ENCODE results near the gene TMEM132D. TPM values are rescaled to one million over a fixed set of nuclear protein-coding genes. Genes with fewer than 3 reads are reported as not detected.

The TMEM132D gene
- total RNA-seq, 2 donors from 2014 or later: 4.4 to 14.2 TPM

- peaks cover 16% of the 10 kb centered on the region for H3K9me3 Mint-ChIP-seq
- H3K27ac ChIP-seq (ENCODE audit: low read depth, low read length): no peak overlapping the region
- H3K4me1 ChIP-seq (ENCODE audit: control insufficient read depth, insufficient read depth, low read length): no peaks in the 10 kb centered on the region
- H3K36me3 ChIP-seq (ENCODE audit: control insufficient read depth, insufficient read depth, low read length): no peaks in the 10 kb centered on the region
- H3K36me3 Mint-ChIP-seq (ENCODE audit: low read depth): peaks cover 18% of the 10 kb centered on the region
- no peak overlapping the region for H3K9ac ChIP-seq (ENCODE audit: extremely low read depth, low read length, poor library complexity, severe bottlenecking)
- peaks cover 23% of the 10 kb centered on the region for H3K9me3 ChIP-seq (ENCODE audit: control insufficient read depth, low read length)
- WGBS, 2 experiments (ENCODE audit: insufficient coverage in 1 of 2, insufficient read length in 1 of 2): 84 to 100% methylated on average over 1 to 2 of the region's 3 CpGs
- H3K4me3 ChIP-seq (ENCODE audit: low read length): no peak overlapping the region
- H3K4me3 Mint-ChIP-seq: no peak overlapping the region
- H3K27me3 ChIP-seq (ENCODE audit: control insufficient read depth, insufficient read depth, low read length, poor library complexity, severe bottlenecking): no peaks in the 10 kb centered on the region
- no peak for TF ChIP-seq CTCF (conservative IDR thresholded peaks at IDR 0.05)
- no peaks in the 10 kb centered on the region for H3K4me1 Mint-ChIP-seq
- H3K27ac Mint-ChIP-seq: no peak overlapping the region
- peaks cover 3% of the 10 kb centered on the region for H3K27me3 Mint-ChIP-seq (ENCODE audit: insufficient read depth)
- DNase-seq: peak; percentile 7
Measured at GRCh38 chr12:129196927-129197326, 706.9 kb downstream of the TMEM132D start.

- peaks cover 14% of the 10 kb centered on the region for H3K9me3 Mint-ChIP-seq
- no peak overlapping the region for H3K27ac Mint-ChIP-seq
- H3K4me3 Mint-ChIP-seq: no peak overlapping the region
- Histone ChIP-seq H3K4me3 (ENCODE audit: low read length) (no peak overlapping the region), H3K4me1 (ENCODE audit: control insufficient read depth, insufficient read depth, low read length) (no peaks in the 10 kb centered on the region), H3K9me3 (ENCODE audit: control insufficient read depth, low read length) (peaks cover 21% of the 10 kb centered on the region), H3K36me3 (ENCODE audit: control insufficient read depth, insufficient read depth, low read length) (no peaks in the 10 kb centered on the region), H3K27ac (ENCODE audit: low read depth, low read length) (no peak overlapping the region), H3K9ac (ENCODE audit: extremely low read depth, low read length, poor library complexity, severe bottlenecking) (no peak overlapping the region), H3K27me3 (ENCODE audit: control insufficient read depth, insufficient read depth, low read length, poor library complexity, severe bottlenecking) (no peaks in the 10 kb centered on the region)
- H3K36me3 Mint-ChIP-seq (ENCODE audit: low read depth): peaks cover 11% of the 10 kb centered on the region
- DNase-seq: peak; percentile 66
- TF ChIP-seq CTCF (conservative IDR thresholded peaks at IDR 0.05): peak; percentile 48
- 96 to 100% methylated on average over 1 to 2 of the region's 2 CpGs for WGBS, 2 experiments (ENCODE audit: insufficient coverage in 1 of 2, insufficient read length in 1 of 2)
- peaks cover 2% of the 10 kb centered on the region for H3K27me3 Mint-ChIP-seq (ENCODE audit: insufficient read depth)
- H3K4me1 Mint-ChIP-seq: no peaks in the 10 kb centered on the region
Measured at GRCh38 chr12:129195081-129195480, 708.7 kb downstream of the TMEM132D start.

GRCh38 chr12:129193263-129193871, 710.5 kb downstream of the TMEM132D start:
- Histone ChIP-seq H3K27me3 (ENCODE audit: control insufficient read depth, insufficient read depth, low read length, poor library complexity, severe bottlenecking) (no peaks in the 10 kb centered on the region), H3K27ac (ENCODE audit: low read depth, low read length) (no peak overlapping the region), H3K9me3 (ENCODE audit: control insufficient read depth, low read length) (peaks cover 9% of the 10 kb centered on the region), H3K4me1 (ENCODE audit: control insufficient read depth, insufficient read depth, low read length) (no peaks in the 10 kb centered on the region), H3K36me3 (ENCODE audit: control insufficient read depth, insufficient read depth, low read length) (no peaks in the 10 kb centered on the region), H3K9ac (ENCODE audit: extremely low read depth, low read length, poor library complexity, severe bottlenecking) (no peak overlapping the region), H3K4me3 (ENCODE audit: low read length) (no peak overlapping the region)
- H3K27me3 Mint-ChIP-seq (ENCODE audit: insufficient read depth): no peaks in the 10 kb centered on the region
- peak; percentile 90 for DNase-seq
- H3K9me3 Mint-ChIP-seq: peaks cover 3% of the 10 kb centered on the region
- H3K4me1 Mint-ChIP-seq: no peaks in the 10 kb centered on the region
- H3K4me3 Mint-ChIP-seq: no peak overlapping the region
- no peaks in the 10 kb centered on the region for H3K36me3 Mint-ChIP-seq (ENCODE audit: low read depth)
- 81 to 85% methylated on average over 3 of the region's 4 CpGs for WGBS, 2 experiments (ENCODE audit: insufficient coverage in 1 of 2, insufficient read length in 1 of 2)
- TF ChIP-seq CTCF (conservative IDR thresholded peaks at IDR 0.05): peak; percentile 98
- no peak overlapping the region for H3K27ac Mint-ChIP-seq
